ENCODE measurements around the gene PRDM16.

GRCh38 chr1:3324704-3325535 is 255.9 kb downstream of the PRDM16 start:
- TF ChIP-seq POLR2A (IDR thresholded peaks at IDR 0.05; ENCODE audit: low read depth, low read length): no peak
- TF ChIP-seq CTCF (conservative IDR thresholded peaks at IDR 0.05; ENCODE audit: low read depth, low read length): no peak
